ENCODE data around the gene MRO. TPM values are rescaled to one million over a fixed set of nuclear protein-coding genes. Genes with fewer than 3 reads are reported as not detected.

MRO gene
- total and polyA plus RNA-seq, 2 of the 4 experiments (the other 2 are of a cell fraction) = not detected

DNA sequence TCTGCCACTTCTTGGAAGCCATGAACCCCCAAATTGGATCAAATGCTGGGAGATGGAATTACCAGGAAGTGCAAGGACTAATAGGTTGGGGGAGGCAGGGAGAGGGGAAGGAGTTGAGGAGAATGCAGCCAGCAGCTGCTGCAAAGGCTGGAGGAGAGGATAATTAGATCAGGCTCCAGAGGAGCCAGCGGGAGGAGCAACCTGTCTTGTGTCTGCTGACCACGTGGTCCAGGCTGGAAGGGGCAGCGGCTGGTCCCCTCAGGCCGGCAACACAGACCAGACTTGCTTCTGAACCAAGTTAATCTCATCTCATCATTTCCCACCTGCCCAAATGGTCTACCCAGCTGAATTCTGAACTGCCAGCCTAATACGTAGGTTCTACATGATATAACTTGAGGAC is 68.3 kb downstream of the MRO start:
- no peak for DNase-seq
- TF ChIP-seq MAFK (IDR thresholded peaks at IDR 0.05; ENCODE audit: low read depth, low read length) = no peak
- no peak for TF ChIP-seq CEBPB (IDR thresholded peaks at IDR 0.05; ENCODE audit: low read depth, low read length)
- TF ChIP-seq RAD21 (IDR thresholded peaks at IDR 0.05; ENCODE audit: low read length) = no peak
- no peak for TF ChIP-seq RFX5 (IDR thresholded peaks at IDR 0.05; ENCODE audit: low read depth, low read length)
- TF ChIP-seq CHD1 (IDR thresholded peaks at IDR 0.05; ENCODE audit: low read depth, low read length) = no peak
- TF ChIP-seq RCOR1 (IDR thresholded peaks at IDR 0.05; ENCODE audit: insufficient replicate concordance, low read length) = no peak
- TF ChIP-seq, protein P1, sequence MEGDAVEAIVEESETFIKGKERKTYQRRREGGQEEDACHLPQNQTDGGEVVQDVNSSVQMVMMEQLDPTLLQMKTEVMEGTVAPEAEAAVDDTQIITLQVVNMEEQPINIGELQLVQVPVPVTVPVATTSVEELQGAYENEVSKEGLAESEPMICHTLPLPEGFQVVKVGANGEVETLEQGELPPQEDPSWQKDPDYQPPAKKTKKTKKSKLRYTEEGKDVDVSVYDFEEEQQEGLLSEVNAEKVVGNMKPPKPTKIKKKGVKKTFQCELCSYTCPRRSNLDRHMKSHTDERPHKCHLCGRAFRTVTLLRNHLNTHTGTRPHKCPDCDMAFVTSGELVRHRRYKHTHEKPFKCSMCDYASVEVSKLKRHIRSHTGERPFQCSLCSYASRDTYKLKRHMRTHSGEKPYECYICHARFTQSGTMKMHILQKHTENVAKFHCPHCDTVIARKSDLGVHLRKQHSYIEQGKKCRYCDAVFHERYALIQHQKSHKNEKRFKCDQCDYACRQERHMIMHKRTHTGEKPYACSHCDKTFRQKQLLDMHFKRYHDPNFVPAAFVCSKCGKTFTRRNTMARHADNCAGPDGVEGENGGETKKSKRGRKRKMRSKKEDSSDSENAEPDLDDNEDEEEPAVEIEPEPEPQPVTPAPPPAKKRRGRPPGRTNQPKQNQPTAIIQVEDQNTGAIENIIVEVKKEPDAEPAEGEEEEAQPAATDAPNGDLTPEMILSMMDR (conservative IDR thresholded peaks at IDR 0.05; ENCODE audit: low read depth, low read length) = no peak
- no peak for TF ChIP-seq NFE2L2 (IDR thresholded peaks at IDR 0.05; ENCODE audit: low read depth, low read length)
- no peak for TF ChIP-seq BHLHE40 (IDR thresholded peaks at IDR 0.05; ENCODE audit: low read depth, low read length)
- TF ChIP-seq, protein P2, sequence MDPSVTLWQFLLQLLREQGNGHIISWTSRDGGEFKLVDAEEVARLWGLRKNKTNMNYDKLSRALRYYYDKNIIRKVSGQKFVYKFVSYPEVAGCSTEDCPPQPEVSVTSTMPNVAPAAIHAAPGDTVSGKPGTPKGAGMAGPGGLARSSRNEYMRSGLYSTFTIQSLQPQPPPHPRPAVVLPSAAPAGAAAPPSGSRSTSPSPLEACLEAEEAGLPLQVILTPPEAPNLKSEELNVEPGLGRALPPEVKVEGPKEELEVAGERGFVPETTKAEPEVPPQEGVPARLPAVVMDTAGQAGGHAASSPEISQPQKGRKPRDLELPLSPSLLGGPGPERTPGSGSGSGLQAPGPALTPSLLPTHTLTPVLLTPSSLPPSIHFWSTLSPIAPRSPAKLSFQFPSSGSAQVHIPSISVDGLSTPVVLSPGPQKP (IDR thresholded peaks at IDR 0.05; ENCODE audit: borderline replicate concordance, low read depth, low read length) = no peak
- no peak for TF ChIP-seq MXI1 (IDR thresholded peaks at IDR 0.05; ENCODE audit: borderline replicate concordance, low read depth, low read length)
- no peak for TF ChIP-seq FOS (IDR thresholded peaks at IDR 0.05; ENCODE audit: low read depth, low read length)
- TF ChIP-seq, protein P3, sequence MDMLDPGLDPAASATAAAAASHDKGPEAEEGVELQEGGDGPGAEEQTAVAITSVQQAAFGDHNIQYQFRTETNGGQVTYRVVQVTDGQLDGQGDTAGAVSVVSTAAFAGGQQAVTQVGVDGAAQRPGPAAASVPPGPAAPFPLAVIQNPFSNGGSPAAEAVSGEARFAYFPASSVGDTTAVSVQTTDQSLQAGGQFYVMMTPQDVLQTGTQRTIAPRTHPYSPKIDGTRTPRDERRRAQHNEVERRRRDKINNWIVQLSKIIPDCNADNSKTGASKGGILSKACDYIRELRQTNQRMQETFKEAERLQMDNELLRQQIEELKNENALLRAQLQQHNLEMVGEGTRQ (IDR thresholded peaks at IDR 0.05; ENCODE audit: low read depth, low read length) = no peak
- no CpG with 5 or more reads among the region's 5 CpGs for WGBS, 2 experiments (ENCODE audit: extremely low coverage in 2 of 2, insufficient read length in 1 of 2)
- no peak overlapping the region for H2BK5ac ChIP-seq (ENCODE audit: low read depth, low read length, poor library complexity, severe bottlenecking)
- H3K23ac ChIP-seq (ENCODE audit: low read depth, low read length) = no peak overlapping the region
- H3K27me3 ChIP-seq (ENCODE audit: control insufficient read depth, insufficient read depth, low read length) = no peaks in the 10 kb centered on the region
- POLR2A ChIA-PET (ENCODE audit: unreplicated experiment) = no interaction called here
- dilution Hi-C loops (cut with HindIII; ENCODE audit: low sequenced_read_pairs, unreplicated experiment) = no loop called here
- H4K20me1 ChIP-seq (ENCODE audit: insufficient read depth, low read length) = no peaks in the 10 kb centered on the region
- H2BK20ac ChIP-seq (ENCODE audit: low read depth, low read length) = no peak overlapping the region
- no peak overlapping the region for H2BK120ac ChIP-seq (ENCODE audit: low read depth, low read length)
- H2AK9ac ChIP-seq (replicated peaks; ENCODE audit: low read depth, low read length, poor library complexity) = no peak overlapping the region
- H3K4me2 ChIP-seq (ENCODE audit: low read depth, low read length) = no peak overlapping the region
- CTCF ChIA-PET = no interaction called here
- no peaks in the 10 kb centered on the region for H3K9me1 ChIP-seq (ENCODE audit: insufficient read depth, low read length)
- no peak overlapping the region for H4K8ac ChIP-seq (ENCODE audit: low read depth in 2 of 2, low read length in 2 of 2)
- ATAC-seq (ENCODE audit: low read depth) = no peak
- no peak overlapping the region for H2AK5ac ChIP-seq (ENCODE audit: low read depth, low read length)
- intact Hi-C loops (cut with micrococcal nuclease) = no loop called here
- H3K79me1 ChIP-seq (ENCODE audit: low read depth in 1 of 2, low read length in 2 of 2) = no peaks in the 10 kb centered on the region
- no peak overlapping the region for H2BK15ac ChIP-seq (ENCODE audit: low read depth, low read length)
- BruUV-seq (replicated peaks) = no TSS peak
- H3K27ac ChIP-seq (ENCODE audit: insufficient read depth, low read length) = no peak overlapping the region
- H3K9ac ChIP-seq (ENCODE audit: low read depth, low read length) = no peak overlapping the region
- H4K5ac ChIP-seq (ENCODE audit: low read depth, low read length) = no peak overlapping the region
- no peak overlapping the region for H3K4ac ChIP-seq (ENCODE audit: low read depth, low read length)
- no peak overlapping the region for H3K14ac ChIP-seq (replicated peaks; ENCODE audit: low read depth, low read length)
- in situ Hi-C loops (cut with MboI; ENCODE audit: low sequenced_read_pairs) = no loop called here
- no peaks in the 10 kb centered on the region for H3K9me3 ChIP-seq (ENCODE audit: control insufficient read depth, insufficient read depth, low read length)
- no peak overlapping the region for H3K4me3 ChIP-seq (ENCODE audit: insufficient read depth, low read depth, low read length)
- H3K18ac ChIP-seq (ENCODE audit: low read depth, low read length) = no peak overlapping the region
- no peak overlapping the region for H2AFZ ChIP-seq (replicated peaks; ENCODE audit: low read length, poor library complexity)
- no peak overlapping the region for H3K56ac ChIP-seq (ENCODE audit: extremely low read depth, insufficient read depth, low read length)
- no peaks in the 10 kb centered on the region for H3K4me1 ChIP-seq (ENCODE audit: control insufficient read depth, insufficient read depth, low read length)
- H4K91ac ChIP-seq (ENCODE audit: insufficient read depth, low read depth, low read length) = no peak overlapping the region
- H3K36me3 ChIP-seq (ENCODE audit: control insufficient read depth, insufficient read depth, low read length) = no peaks in the 10 kb centered on the region
